Hematopoietic multipotent progenitor cell treated with erythropoietin and hydrocortisone succinate and interleukin-3 and kit ligand, for 15 days (in vitro differentiated cells): ENCODE results near the gene MATN4.

Experiments used
- DNase-seq: peaks from one replicate; pipeline ENCODE4 v3.0.0-alpha.2; 2015; ENCODE audit warnings: low spot score

Gene MATN4

GRCh38 chr20:45340951-45341350, 32.9 kb upstream of the MATN4 start:
- DNase-seq: no peak

- DNase-seq: no peak
Measured at GRCh38 chr20:45340236-45340847, 32.2 kb upstream of the MATN4 start.

- no peak for DNase-seq
Measured at GRCh38 chr20:45339799-45340198, 31.7 kb upstream of the MATN4 start.

GRCh38 chr20:45339084-45339483, 31.0 kb upstream of the MATN4 start:
- DNase-seq: peak; percentile 24

- no peak for DNase-seq
Measured at GRCh38 chr20:45338121-45339030, 30.3 kb upstream of the MATN4 start.

- DNase-seq: peak; percentile 22
Measured at GRCh38 chr20:45337367-45338120, 29.4 kb upstream of the MATN4 start.

- peak; percentile 6 for DNase-seq
Measured at GRCh38 chr20:45336530-45337366, 28.6 kb upstream of the MATN4 start.

GRCh38 chr20:45330476-45330875, 22.4 kb upstream of the MATN4 start:
- DNase-seq: no peak

- DNase-seq: no peak
Measured at GRCh38 chr20:45329497-45330319, 21.6 kb upstream of the MATN4 start.

GRCh38 chr20:45328451-45328850, 20.4 kb upstream of the MATN4 start:
- DNase-seq: no peak

GRCh38 chr20:45325371-45325770, 17.3 kb upstream of the MATN4 start:
- no peak for DNase-seq

- no peak for DNase-seq
Measured at GRCh38 chr20:45323731-45324130, 15.6 kb upstream of the MATN4 start.

GRCh38 chr20:45322952-45323383, 14.9 kb upstream of the MATN4 start:
- peak; percentile 43 for DNase-seq

GRCh38 chr20:45320948-45321595, 13.0 kb upstream of the MATN4 start:
- DNase-seq: no peak

GRCh38 chr20:45318948-45319347, 10.8 kb upstream of the MATN4 start:
- no peak for DNase-seq

GRCh38 chr20:45318386-45318939, 10.4 kb upstream of the MATN4 start:
- DNase-seq: no peak

GRCh38 chr20:45317826-45318225, 9.7 kb upstream of the MATN4 start:
- DNase-seq: no peak

- DNase-seq: no peak
Measured at GRCh38 chr20:45316150-45317080, 8.3 kb upstream of the MATN4 start.

- no peak for DNase-seq
Measured at GRCh38 chr20:45315672-45316071, 7.6 kb upstream of the MATN4 start.
